ENCODE data around the gene NFX1.

- TF ChIP-seq POLR2A (IDR thresholded peaks at IDR 0.05) (no peak), CTCF (IDR thresholded peaks at IDR 0.05) (no peak)
Measured at GRCh38 chr9:33318225-33318624, 27.9 kb downstream of the NFX1 start.

Data from right lobe of liver (tissue), 4 donors.